ENCODE measurements around the gene BEST2.
A peak's percentile ranks its signal among the peaks of the same experiment; 100 is the strongest.

The BEST2 gene

GRCh38 chr19:12767666-12768065 is 16.1 kb downstream of the BEST2 start:
- DNase-seq: no peak

GRCh38 chr19:12769689-12770088 is 18.1 kb downstream of the BEST2 start:
- no peak for DNase-seq

- DNase-seq: no peak
Observed at GRCh38 chr19:12770922-12771321, 19.3 kb downstream of the BEST2 start.

GRCh38 chr19:12772323-12772722 is 20.7 kb downstream of the BEST2 start:
- no peak for DNase-seq

- DNase-seq: no peak
Observed at GRCh38 chr19:12773571-12773970, 22.0 kb downstream of the BEST2 start.

GRCh38 chr19:12774588-12775555 is 23.3 kb downstream of the BEST2 start, which contains the start of gene HOOK2:
Gene HOOK2, minus strand, starts transcription at chr19:12775552. Its CDS starts 103 bp downstream, at chr19:12775449.
- peak in 21 of 58 donors; percentile 35 to 63 (median 49) for DNase-seq

- DNase-seq: peak in 57 of 58 donors; percentile 8 to 86 (median 66)
Observed at GRCh38 chr19:12777217-12778016, 25.8 kb downstream of the BEST2 start.

GRCh38 chr19:12778017-12778904 is 26.7 kb downstream of the BEST2 start:
- peak in 53 of 58 donors; percentile 13 to 81 (median 49) for DNase-seq

GRCh38 chr19:12778905-12779161 is 27.2 kb downstream of the BEST2 start:
- DNase-seq: peak in 2 of 58 donors; percentile 51 to 60

- DNase-seq: peak in 23 of 58 donors; percentile 6 to 55 (median 28)
Observed at GRCh38 chr19:12779162-12779993, 27.8 kb downstream of the BEST2 start.

GRCh38 chr19:12782174-12782423 is 30.5 kb downstream of the BEST2 start:
- peak in 2 of 58 donors; percentile 75 to 80 for DNase-seq

- peak; percentile 55 to 95 (median 89) for DNase-seq
Observed at GRCh38 chr19:12782424-12783290, 31.1 kb downstream of the BEST2 start.

- DNase-seq: peak in 1 of 58 donors; percentile 29
Observed at GRCh38 chr19:12783291-12783848, 31.8 kb downstream of the BEST2 start.

GRCh38 chr19:12783849-12784393 is 32.3 kb downstream of the BEST2 start:
- DNase-seq: peak in 6 of 58 donors; percentile 8 to 43 (median 21)

GRCh38 chr19:12784394-12784870 is 32.8 kb downstream of the BEST2 start:
- peak in 2 of 58 donors; percentile 10 to 21 for DNase-seq

GRCh38 chr19:12784871-12785430 is 33.4 kb downstream of the BEST2 start:
- DNase-seq: peak in 1 of 58 donors; percentile 5

- peak in 15 of 58 donors; percentile 9 to 45 (median 25) for DNase-seq
Observed at GRCh38 chr19:12785431-12786031, 33.9 kb downstream of the BEST2 start.
